ENCODE measurements around the gene ASCL3.
"Not testable (repeated sequence)": the region's sequence is repeated elsewhere in the genome, so short reads cannot be mapped to it uniquely, and the experiment has no call there.

Gene ASCL3

DNA sequence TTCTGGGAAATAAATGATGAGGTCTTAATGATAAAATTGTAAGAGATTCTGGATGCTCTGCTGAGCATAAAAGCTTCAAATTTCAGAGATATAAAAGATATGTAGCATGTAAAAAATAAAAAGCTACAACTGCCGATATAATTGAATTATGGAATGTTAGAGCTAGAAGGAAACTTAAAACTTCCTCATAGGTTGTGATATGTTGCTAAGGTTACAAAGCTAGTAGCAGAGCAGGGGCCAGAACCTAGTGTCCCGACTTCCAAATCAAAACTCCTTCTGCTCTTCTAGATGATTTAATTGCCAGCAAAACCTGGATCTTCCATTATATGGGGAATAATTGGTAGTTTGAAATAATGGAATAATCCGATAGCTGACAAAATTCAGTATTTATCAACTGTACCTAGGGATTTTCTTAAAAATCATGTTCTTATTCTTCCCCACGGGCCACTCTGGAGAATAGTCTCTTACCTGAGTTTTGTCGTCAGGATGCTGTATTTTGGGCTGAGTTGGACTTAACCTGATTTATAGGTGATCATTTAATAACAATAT is at the start of gene ASCL3:
Gene ASCL3, minus strand, starts transcription at position 499 of the 549 bp plus-strand sequence. CDS start 4,855 bp downstream, outside the sequence.
- no peak for DNase-seq (ENCODE audit: low spot score)

DNA sequence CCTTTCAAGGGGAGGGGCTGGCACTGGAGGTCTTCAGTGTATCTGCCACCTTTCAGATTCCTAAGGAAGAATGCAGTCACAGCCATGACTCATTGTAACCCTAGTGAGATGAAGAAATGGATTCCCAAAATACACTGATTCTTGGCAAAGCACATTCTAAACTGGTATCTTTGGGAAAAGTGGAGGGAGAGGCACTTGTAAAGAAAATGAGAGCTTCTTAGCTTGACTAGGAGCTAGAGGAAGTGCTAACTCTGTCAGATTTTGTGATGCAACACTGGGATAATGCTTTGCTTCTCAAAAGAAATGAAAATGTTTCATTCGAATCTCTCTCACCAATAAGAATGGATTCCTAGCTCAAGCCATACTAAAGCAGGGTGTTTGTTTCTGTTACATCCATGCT is 46.6 kb upstream of the ASCL3 start:
- peak; percentile 23 for DNase-seq (ENCODE audit: low spot score)

GRCh38 chr11:8988329-8989234 is 45.8 kb upstream of the ASCL3 start:
- no peak for DNase-seq (ENCODE audit: low spot score)

GRCh38 chr11:8987446-8987845 is 44.6 kb upstream of the ASCL3 start:
- no peak for DNase-seq (ENCODE audit: low spot score)

GRCh38 chr11:8986772-8987171 is 44.0 kb upstream of the ASCL3 start:
- DNase-seq (ENCODE audit: low spot score): not testable (repeated sequence)

GRCh38 chr11:8985462-8985861 is 42.6 kb upstream of the ASCL3 start:
- no peak for DNase-seq (ENCODE audit: low spot score)

DNA sequence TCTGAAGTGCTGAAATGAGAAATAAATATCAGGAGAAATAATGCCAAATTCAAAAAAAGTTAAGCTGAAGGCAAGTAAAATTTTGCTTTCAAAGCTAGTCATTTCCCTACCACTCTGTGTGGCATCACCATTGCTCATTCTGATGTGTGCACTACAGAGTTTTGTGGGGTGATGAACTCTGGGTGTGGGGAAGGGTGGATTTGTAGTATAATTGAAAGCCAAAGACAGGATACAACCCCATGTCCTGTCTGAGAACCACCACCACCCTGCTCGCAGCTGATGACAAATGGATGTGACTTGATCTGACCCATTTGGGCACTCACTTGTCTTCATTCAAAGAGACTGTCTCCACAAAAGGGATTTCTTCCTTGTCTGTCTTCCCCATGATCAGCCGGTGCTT is 40.7 kb upstream of the ASCL3 start:
- no peak for DNase-seq (ENCODE audit: low spot score)

DNA sequence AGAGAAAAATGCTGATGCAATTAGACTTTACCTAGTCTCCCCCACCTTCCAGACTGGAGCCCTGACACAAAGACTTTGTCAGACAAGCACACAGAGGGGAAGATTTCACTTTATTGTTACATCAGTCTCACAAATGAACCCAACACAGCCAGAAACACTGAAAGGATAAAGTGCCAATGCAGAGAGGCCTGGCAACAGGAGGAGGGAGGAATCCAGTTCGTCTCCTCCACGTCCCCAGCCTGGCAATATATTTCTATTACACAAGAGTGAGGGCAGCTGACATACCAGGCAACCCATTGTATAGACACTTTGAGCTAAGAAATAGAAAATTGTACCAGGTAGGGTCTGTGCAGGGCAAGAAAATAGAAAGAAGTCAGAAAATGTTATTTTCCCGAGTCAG is 37.7 kb upstream of the ASCL3 start:
- DNase-seq (ENCODE audit: low spot score): no peak

DNA sequence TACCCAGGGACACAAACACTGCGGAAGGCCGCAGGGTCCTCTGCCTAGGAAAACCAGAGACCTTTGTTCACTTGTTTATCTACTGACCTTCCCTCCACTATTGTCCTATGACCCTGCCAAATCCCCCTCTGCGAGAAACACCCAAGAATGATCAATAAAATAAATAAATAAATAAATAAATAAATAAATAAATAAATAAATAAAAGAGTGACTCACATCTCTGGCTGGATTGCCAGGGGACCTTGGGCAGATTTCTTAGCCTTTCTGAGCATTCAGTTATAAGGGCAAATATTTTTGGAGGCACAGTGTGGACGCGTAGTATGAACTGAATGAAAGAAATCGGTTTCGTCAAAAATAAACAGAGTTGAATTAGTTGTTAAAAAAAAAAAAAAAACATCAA is 36.5 kb upstream of the ASCL3 start:
- DNase-seq (ENCODE audit: low spot score): not testable (repeated sequence)

DNA sequence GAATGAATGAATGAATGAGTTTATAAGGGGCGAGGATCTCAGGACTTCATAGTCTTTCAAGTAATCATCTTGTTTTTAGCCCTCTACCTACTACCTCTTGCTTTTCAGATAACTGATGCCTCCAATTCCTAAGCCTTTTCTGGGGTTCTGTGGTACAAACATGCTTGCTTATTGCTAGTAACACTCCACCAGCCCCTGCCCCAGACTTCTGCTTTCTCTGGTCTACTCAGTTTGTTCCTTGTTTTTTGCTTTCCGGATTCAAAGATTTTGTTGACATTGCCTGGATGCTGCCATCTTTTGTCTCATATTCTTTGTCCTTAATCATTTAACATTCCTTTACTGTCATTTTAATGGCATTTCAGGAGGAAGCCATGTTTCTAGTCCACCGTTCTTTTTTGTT is 30.3 kb upstream of the ASCL3 start:
- DNase-seq (ENCODE audit: low spot score): no peak

- DNase-seq (ENCODE audit: low spot score): no peak
These were observed 29.1 kb upstream of the ASCL3 start for GRCh38 chr11:8971924-8972316.

DNA sequence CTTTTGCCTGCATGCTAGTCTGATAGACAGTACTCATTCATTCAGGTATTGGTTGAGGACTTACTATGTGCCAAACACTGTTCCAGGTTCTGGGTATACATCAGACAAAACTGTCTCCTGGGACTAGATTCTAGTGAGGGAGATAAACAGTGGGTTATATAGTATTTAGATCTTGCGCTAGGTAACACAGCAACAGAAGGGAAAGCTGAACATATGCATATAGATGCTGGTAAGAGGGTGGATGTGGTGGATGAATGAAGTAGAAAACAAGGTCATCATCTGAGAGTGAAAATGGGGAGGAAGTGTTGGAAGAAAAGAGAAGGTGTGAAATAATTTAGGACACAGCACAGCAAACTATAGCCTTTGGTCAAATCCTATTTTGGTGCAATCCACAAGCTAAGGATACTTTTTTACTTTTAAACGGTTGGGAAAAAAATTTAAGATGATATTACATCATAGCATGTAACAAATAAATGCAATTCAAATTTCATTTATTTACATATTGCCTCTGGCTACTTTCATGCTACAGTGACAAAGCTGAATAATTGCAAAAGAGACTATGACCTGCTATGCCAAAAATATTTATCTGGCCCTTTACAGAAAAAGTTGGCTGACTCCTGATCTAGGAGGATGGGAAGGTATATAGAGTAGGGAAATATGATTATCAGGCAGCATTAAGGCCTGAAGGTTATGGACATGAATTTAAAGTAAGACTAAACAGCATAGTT is 28.5 kb upstream of the ASCL3 start:
- no peak for DNase-seq (ENCODE audit: low spot score)

GRCh38 chr11:8967184-8967583 is 24.4 kb upstream of the ASCL3 start:
- no peak for DNase-seq (ENCODE audit: low spot score)

GRCh38 chr11:8964324-8965320 is 21.8 kb upstream of the ASCL3 start, which contains the start of gene TMEM9B:
Gene TMEM9B, minus strand, starts transcription at chr11:8964442. Its CDS starts 129 bp downstream, at chr11:8964313.
- peak; percentile 80 for DNase-seq (ENCODE audit: low spot score)

- DNase-seq (ENCODE audit: low spot score): peak; percentile 46
These were observed 20.9 kb upstream of the ASCL3 start for GRCh38 chr11:8963569-8964323.

DNA sequence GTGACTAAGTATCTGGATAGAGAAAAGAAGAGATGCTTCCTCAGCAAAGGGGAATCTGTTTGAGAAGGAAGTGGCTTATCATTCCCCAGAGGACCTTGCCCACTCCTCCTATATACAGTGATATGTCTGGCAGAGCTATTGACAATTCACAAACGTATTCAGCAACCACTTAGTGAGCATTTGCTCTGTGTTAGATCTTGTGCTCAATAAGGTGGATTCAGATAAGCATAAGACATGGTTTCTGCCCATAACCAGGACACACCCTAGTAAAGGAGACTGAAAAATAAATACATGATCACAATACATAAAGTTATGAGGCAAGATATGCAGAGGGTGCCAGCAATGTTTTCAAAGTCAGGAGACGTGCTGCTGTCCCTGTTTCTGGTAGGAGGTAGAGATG is 20.0 kb upstream of the ASCL3 start:
- no peak for DNase-seq (ENCODE audit: low spot score)

- no peak for DNase-seq (ENCODE audit: low spot score)
These were observed 18.6 kb upstream of the ASCL3 start for GRCh38 chr11:8961401-8961800.

- DNase-seq (ENCODE audit: low spot score): peak; percentile 66
These were observed 16.8 kb upstream of the ASCL3 start for GRCh38 chr11:8959546-8960166.

- no peak for DNase-seq (ENCODE audit: low spot score)
These were observed 14.0 kb upstream of the ASCL3 start for GRCh38 chr11:8956860-8957259.

DNA sequence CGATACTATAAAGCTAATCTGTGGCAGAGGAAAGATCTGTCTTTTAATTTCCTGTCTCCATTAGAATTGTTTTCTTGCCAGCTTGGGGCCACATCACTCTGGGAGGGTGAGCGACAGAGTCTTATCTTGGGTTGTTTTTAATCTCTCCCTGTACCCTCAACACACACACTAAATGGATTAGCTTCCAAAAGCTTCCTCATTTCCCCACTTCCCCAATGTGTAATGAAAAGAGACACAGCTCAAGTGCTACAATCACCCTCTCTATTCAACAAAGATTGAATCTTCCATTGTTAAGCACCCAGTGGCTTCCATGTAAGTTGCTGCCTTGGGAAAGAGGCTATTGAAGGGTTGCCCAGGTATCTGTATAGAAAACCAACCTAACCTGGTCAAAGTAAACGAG is 6.1 kb upstream of the ASCL3 start:
- DNase-seq (ENCODE audit: low spot score): no peak

Measured in kidney capillary endothelial cell (primary cell).